ENCODE data around the gene INPP5B. TPM values are rescaled to one million over a fixed set of nuclear protein-coding genes. Genes with fewer than 3 reads are reported as not detected.

The INPP5B gene
- total and polyA plus RNA-seq, 10 of the 15 experiments (the other 5 are each of a cell fraction or from before 2014, with no cell fraction given) = 10.9 to 54.4 (median 26.9) TPM

GRCh38 chr1:37949524-37950152 is 2.8 kb upstream of the INPP5B start:
- ChIA-PET POLR2A (interaction anchor here (0.6 to 2.9 kb wide), 4 partner anchors 18 to 142 kb away, joined by 3 to 17 read pairs (median 6); partner anchors contain the start of genes C1orf122 and YRDC), SMC1A (ENCODE audit: uncharacterized antibody, unreplicated experiment) (interaction anchor here (0.6 to 3.1 kb wide), 11 partner anchors 11 to 127 kb away, joined by 3 to 17 read pairs (median 3); no protein-coding TSS in a partner anchor), CTCF (interaction anchor here (0.7 to 4.5 kb wide), 11 partner anchors 8 to 40 kb away, joined by 3 to 15 read pairs (median 5); partner anchors contain the start of gene SF3A3), RAD21 (ENCODE audit: unreplicated experiment) (interaction anchor here (1.0 to 4.4 kb wide), 5 partner anchors 18 to 69 kb away, joined by 3 to 28 read pairs (median 3); partner anchors contain the start of gene SF3A3)
- in situ Hi-C loops (cut with MboI) (no loop called here), intact Hi-C loops (cut with micrococcal nuclease; ENCODE audit: unreplicated experiment) (no loop called here)
- H3K4me3 ChIP-seq = no peak overlapping the region
- H3K4me2 ChIP-seq (ENCODE audit: control insufficient read depth, insufficient read depth) = no peak overlapping the region
- DNase-seq (ENCODE audit: low read depth, low spot score) = no peak
- H3K36me3 ChIP-seq (ENCODE audit: control insufficient read depth in 2 of 2, insufficient read depth in 2 of 2, low read length in 1 of 2) = no peaks in the 10 kb centered on the region
- ATAC-seq = no peak
- H3K9me3 ChIP-seq (replicated peaks; ENCODE audit: control insufficient read depth, insufficient read depth, low read length) = no peaks in the 10 kb centered on the region; the same call in 2 of the 3 replicates
- no peaks in the 10 kb centered on the region for H3K27me3 ChIP-seq (replicated peaks in 1 of 2; ENCODE audit: control insufficient read depth in 2 of 2, insufficient read depth in 2 of 2, low read length in 1 of 2)
- 77% methylated on average over 6 of the region's 6 CpGs for WGBS (ENCODE audit: insufficient coverage, insufficient replicate concordance, low lambda C conversion rate, missing lambda C conversion rate)
- H4K20me1 ChIP-seq (ENCODE audit: control insufficient read depth, insufficient read depth) = no peaks in the 10 kb centered on the region
- peaks cover 5% of the 10 kb centered on the region; the same call in 1 of the 2 replicates for H3K79me2 ChIP-seq (ENCODE audit: control insufficient read depth, insufficient read depth, low read length)
- H2AFZ ChIP-seq (ENCODE audit: control insufficient read depth, low read depth, low read length) = no peak overlapping the region
- peaks cover 34% of the 10 kb centered on the region for H3K4me1 ChIP-seq (ENCODE audit: control insufficient read depth, insufficient read depth, low read length)
- no peak overlapping the region for H3K9ac ChIP-seq (ENCODE audit: control insufficient read depth, insufficient read depth, low read length)
- no peak for FAIRE-seq
- H3K27ac ChIP-seq (ENCODE audit: control insufficient read depth, insufficient read depth) = no peak overlapping the region
- TF ChIP-seq CREB1 (IDR thresholded peaks at IDR 0.05; ENCODE audit: low read depth) (no peak), FOS (IDR thresholded peaks at IDR 0.05; ENCODE audit: borderline replicate concordance, extremely low read depth, insufficient read length) (no peak), SIX5 (IDR thresholded peaks at IDR 0.05; ENCODE audit: low read depth, low read length, severe bottlenecking) (no peak), ELK1 (IDR thresholded peaks at IDR 0.05; ENCODE audit: low read depth, low read length) (no peak), ZBED1 (IDR thresholded peaks at IDR 0.05; ENCODE audit: borderline replicate concordance) (no peak), NR2C1 (IDR thresholded peaks at IDR 0.05) (no peak), REST (IDR thresholded peaks at IDR 0.05; ENCODE audit: low read depth, low read length) (no peak), ZNF592 (IDR thresholded peaks at IDR 0.05) (no peak), YBX1 (IDR thresholded peaks at IDR 0.05) (no peak), NFYB (IDR thresholded peaks at IDR 0.05; ENCODE audit: insufficient read depth, low read depth, low read length) (no peak), ATF3 (IDR thresholded peaks at IDR 0.05; ENCODE audit: borderline replicate concordance, extremely low read depth, low read depth, low read length) (no peak), CBFB (IDR thresholded peaks at IDR 0.05; ENCODE audit: low read depth) (no peak)
- no TSS peak for BruUV-seq (replicated peaks)
